ENCODE data around the gene TOMM40L. TPM values are rescaled to one million over a fixed set of nuclear protein-coding genes. Genes with fewer than 3 reads are reported as not detected.

TOMM40L gene
- polyA plus RNA-seq, 1 donor (not counting 4 experiments of a cell fraction or from before 2014, with no cell fraction given), result 14.4 TPM

- peaks cover 1% of the 10 kb centered on the region for H3K4me1 ChIP-seq (ENCODE audit: control insufficient read depth, extremely low read depth, insufficient read depth, low read length)
- no peaks in the 10 kb centered on the region for H3K79me2 ChIP-seq (ENCODE audit: control insufficient read depth, insufficient read depth, low read length)
- no peaks in the 10 kb centered on the region for H3K27me3 ChIP-seq (ENCODE audit: control insufficient read depth, extremely low read depth, insufficient read depth, low read length)
- H3K9me1 ChIP-seq (ENCODE audit: control insufficient read depth, extremely low read depth, insufficient read depth, low read length), result no peaks in the 10 kb centered on the region
- H3K4me3 ChIP-seq (ENCODE audit: control insufficient read depth in 2 of 3, extremely low read depth in 1 of 3, insufficient read depth in 2 of 3, low read depth in 1 of 3, low read length in 3 of 3), result no peak overlapping the region
- no peak overlapping the region for H3K9ac ChIP-seq (ENCODE audit: control insufficient read depth, extremely low read depth, insufficient read depth, low read length)
- H4K20me1 ChIP-seq (ENCODE audit: control insufficient read depth, extremely low read depth, insufficient read depth, low read length), result no peaks in the 10 kb centered on the region
- no peak overlapping the region for H3K27ac ChIP-seq (ENCODE audit: control insufficient read depth, insufficient read depth, low read length)
- dilution Hi-C loops (cut with MboI; ENCODE audit: extremely low pct_ligation_motif_present, low sequenced_read_pairs), result no loop called here
- H3K9me3 ChIP-seq (ENCODE audit: control insufficient read depth, low read depth, low read length), result no peaks in the 10 kb centered on the region
- H3K4me2 ChIP-seq (ENCODE audit: control insufficient read depth, extremely low read depth, insufficient read depth, low read depth, low read length), result no peak overlapping the region
- no peaks in the 10 kb centered on the region for H3K36me3 ChIP-seq (ENCODE audit: control insufficient read depth in 2 of 2, extremely low read depth in 1 of 2, insufficient read depth in 2 of 2, low read length in 2 of 2)
- TF ChIP-seq EZH2 (IDR thresholded peaks at IDR 0.05; ENCODE audit: low read length), result no peak
- peak; percentile 87 to 97 (median 90) for TF ChIP-seq CTCF (optimal IDR thresholded peaks at IDR 0.05 in 1 of 3, IDR thresholded peaks at IDR 0.05 in 1 of 3, conservative IDR thresholded peaks at IDR 0.05 in 1 of 3; ENCODE audit: extremely low read depth in 1 of 3, insufficient read depth in 2 of 3, low read length in 3 of 3)
- FAIRE-seq (peak; percentile 78), DNase-seq (ENCODE audit: low read depth, low spot score) (no peak)
- no peak overlapping the region for H2AFZ ChIP-seq (ENCODE audit: control insufficient read depth, low read length)
Measured at GRCh38 chr1:161192476-161193465, 33.1 kb upstream of the TOMM40L start.

GRCh38 chr1:161193561-161194235, 32.2 kb upstream of the TOMM40L start:
- Histone ChIP-seq H3K4me1 (ENCODE audit: control insufficient read depth, extremely low read depth, insufficient read depth, low read length) (peaks cover 10% of the 10 kb centered on the region), H3K79me2 (ENCODE audit: control insufficient read depth, insufficient read depth, low read length) (no peaks in the 10 kb centered on the region), H2AFZ (ENCODE audit: control insufficient read depth, low read length) (no peak overlapping the region), H4K20me1 (ENCODE audit: control insufficient read depth, extremely low read depth, insufficient read depth, low read length) (no peaks in the 10 kb centered on the region), H3K4me2 (ENCODE audit: control insufficient read depth, extremely low read depth, insufficient read depth, low read depth, low read length) (no peak overlapping the region), H3K9ac (ENCODE audit: control insufficient read depth, extremely low read depth, insufficient read depth, low read length) (no peak overlapping the region), H3K9me3 (ENCODE audit: control insufficient read depth, low read depth, low read length) (no peaks in the 10 kb centered on the region), H3K9me1 (ENCODE audit: control insufficient read depth, extremely low read depth, insufficient read depth, low read length) (no peaks in the 10 kb centered on the region), H3K27me3 (ENCODE audit: control insufficient read depth, extremely low read depth, insufficient read depth, low read length) (no peaks in the 10 kb centered on the region), H3K36me3 (ENCODE audit: control insufficient read depth in 2 of 2, extremely low read depth in 1 of 2, insufficient read depth in 2 of 2, low read length in 2 of 2) (no peaks in the 10 kb centered on the region), H3K27ac (ENCODE audit: control insufficient read depth, insufficient read depth, low read length) (no peak overlapping the region), H3K4me3 (ENCODE audit: control insufficient read depth in 2 of 3, extremely low read depth in 1 of 3, insufficient read depth in 2 of 3, low read depth in 1 of 3, low read length in 3 of 3) (no peak overlapping the region)
- dilution Hi-C loops (cut with MboI; ENCODE audit: extremely low pct_ligation_motif_present, low sequenced_read_pairs), result no loop called here
- FAIRE-seq (no peak), DNase-seq (ENCODE audit: low read depth, low spot score) (no peak)
- no peak for TF ChIP-seq EZH2 (IDR thresholded peaks at IDR 0.05; ENCODE audit: low read length)
- no peak for TF ChIP-seq CTCF (optimal IDR thresholded peaks at IDR 0.05 in 1 of 3, IDR thresholded peaks at IDR 0.05 in 1 of 3, conservative IDR thresholded peaks at IDR 0.05 in 1 of 3; ENCODE audit: extremely low read depth in 1 of 3, insufficient read depth in 2 of 3, low read length in 3 of 3)
